Measurements from ENCODE around the gene CZIB. TPM values are rescaled to one million over a fixed set of nuclear protein-coding genes. Genes with fewer than 3 reads are reported as not detected.

CZIB gene
- total and polyA plus RNA-seq, 2 of the 13 experiments (the other 11 are each of a cell fraction or from before 2014, with no cell fraction given): 49.2 to 67.0 TPM

GRCh38 chr1:53220171-53220961, at the start of gene CZIB (continued):
- no peak for TF ChIP-seq SRSF9 (IDR thresholded peaks at IDR 0.05; ENCODE audit: borderline replicate concordance, insufficient read depth, low read depth, low read length, poor library complexity, severe bottlenecking)
- no peak for TF ChIP-seq ZBTB46 (CRISPR knock-in tag; IDR thresholded peaks at IDR 0.05; ENCODE audit: borderline replicate concordance)
- TF ChIP-seq ZNF816 (CRISPR knock-in tag; IDR thresholded peaks at IDR 0.05; ENCODE audit: borderline replicate concordance): peak; percentile 78; the same call in 1 of the 2 replicates
- TF ChIP-seq EEA1 (CRISPR knock-in tag; IDR thresholded peaks at IDR 0.05; ENCODE audit: borderline replicate concordance): peak; percentile 86; the same call in 1 of the 2 replicates
- TF ChIP-seq DNMT1 (CRISPR knock-in tag; IDR thresholded peaks at IDR 0.05): peak; percentile 91
- peak; percentile 58 for TF ChIP-seq NR2F6 (IDR thresholded peaks at IDR 0.05)
- TF ChIP-seq NR2F6 (CRISPR knock-in tag; IDR thresholded peaks at IDR 0.05): peak; percentile 66; the same call in 1 of the 2 replicates
- peak; percentile 80 for TF ChIP-seq MED1 (CRISPR knock-in tag; IDR thresholded peaks at IDR 0.05)
- no peak for TF ChIP-seq ZNF382 (CRISPR knock-in tag; IDR thresholded peaks at IDR 0.05; ENCODE audit: borderline replicate concordance)
- TF ChIP-seq ZNF205 (CRISPR knock-in tag; IDR thresholded peaks at IDR 0.05): peak; percentile 75
- no peak; the same call in 1 of the 2 replicates for TF ChIP-seq ZNF263 (CRISPR knock-in tag; IDR thresholded peaks at IDR 0.05)
- TF ChIP-seq GATAD2A (CRISPR knock-in tag; IDR thresholded peaks at IDR 0.05): peak; percentile 37
- TF ChIP-seq SOX5 (CRISPR knock-in tag; IDR thresholded peaks at IDR 0.05; ENCODE audit: borderline replicate concordance): peak; percentile 40
- TF ChIP-seq ZFP1 (CRISPR knock-in tag; IDR thresholded peaks at IDR 0.05): 0 out of 2 replicates have a peak, but pooled peaks have one; percentile 66
- peak; percentile 88 for TF ChIP-seq PHF20 (CRISPR knock-in tag; IDR thresholded peaks at IDR 0.05)
- TF ChIP-seq ELF4 (CRISPR knock-in tag; IDR thresholded peaks at IDR 0.05; ENCODE audit: borderline replicate concordance): 0 out of 2 replicates have a peak, but pooled peaks have one; percentile 47
- no peak for TF ChIP-seq SUZ12 (IDR thresholded peaks at IDR 0.05; ENCODE audit: low read depth, low read length)
- TF ChIP-seq ZNF326 (CRISPR knock-in tag; IDR thresholded peaks at IDR 0.05; ENCODE audit: borderline replicate concordance): 0 out of 2 replicates have a peak, but pooled peaks have one; percentile 22
- 0 out of 2 replicates have a peak, but pooled peaks have one; percentile 76 for TF ChIP-seq RARG (CRISPR knock-in tag; IDR thresholded peaks at IDR 0.05; ENCODE audit: low read depth)
- peak; percentile 90 to 91 for TF ChIP-seq HMGXB4 (CRISPR knock-in tag; IDR thresholded peaks at IDR 0.05; ENCODE audit: borderline replicate concordance in 1 of 2, low read depth in 1 of 2)
- no peak for TF ChIP-seq MBD4 (IDR thresholded peaks at IDR 0.05; ENCODE audit: borderline replicate concordance, low read length)
- peak; percentile 17; the same call in 1 of the 2 replicates for TF ChIP-seq ZNF12 (CRISPR knock-in tag; IDR thresholded peaks at IDR 0.05)
- peak; percentile 95 for TF ChIP-seq ZBTB38 (CRISPR knock-in tag; IDR thresholded peaks at IDR 0.05)
- TF ChIP-seq KAT7 (CRISPR knock-in tag; IDR thresholded peaks at IDR 0.05; ENCODE audit: borderline replicate concordance): peak; percentile 97
- no peak; the same call in 1 of the 2 replicates for TF ChIP-seq BCL6 (CRISPR knock-in tag; IDR thresholded peaks at IDR 0.05)
- TF ChIP-seq BRF2 (CRISPR knock-in tag; IDR thresholded peaks at IDR 0.05): peak; percentile 41; the same call in 1 of the 2 replicates
- no peak for TF ChIP-seq ZNF496 (CRISPR knock-in tag; IDR thresholded peaks at IDR 0.05; ENCODE audit: insufficient replicate concordance)

Data from HepG2 (cell line).